GM19467 (cell line): ENCODE measurements around the gene HEXIM1.
A peak's percentile ranks its signal among the peaks of the same experiment; 100 is the strongest.

Experiments
- ATAC-seq: cut with Tn5 transposase; IDR thresholded peaks from one replicate; pipeline ENCODE4 v1.9.1; 2021; ENCODE audit warnings: mild to moderate bottlenecking, moderate library complexity; ENCODE audit not compliant: unreplicated experiment

Gene HEXIM1

GRCh38 chr17:45144199-45145034 lies 3.9 kb upstream of the HEXIM1 start:
- ATAC-seq, result no peak

- no peak for ATAC-seq
Measured at GRCh38 chr17:45145035-45145389, 3.3 kb upstream of the HEXIM1 start.

- no peak for ATAC-seq
Measured at GRCh38 chr17:45146166-45146565, 2.1 kb upstream of the HEXIM1 start.

GRCh38 chr17:45146592-45146889 lies 1.7 kb upstream of the HEXIM1 start:
- no peak for ATAC-seq

- ATAC-seq, result no peak
Measured at GRCh38 chr17:45146890-45147580, 1.2 kb upstream of the HEXIM1 start.

GRCh38 chr17:45147581-45148182 lies 593 bp upstream of the HEXIM1 start:
- no peak for ATAC-seq

- peak; percentile 24 for ATAC-seq
Measured at GRCh38 chr17:45149037-45149668, 878 bp downstream of the HEXIM1 start.

GRCh38 chr17:45149669-45150664 lies 1.7 kb downstream of the HEXIM1 start:
- no peak for ATAC-seq

GRCh38 chr17:45150911-45151809 lies 2.9 kb downstream of the HEXIM1 start:
- ATAC-seq, result no peak

GRCh38 chr17:45155029-45155428 lies 6.8 kb downstream of the HEXIM1 start:
- ATAC-seq, result no peak

GRCh38 chr17:45155483-45155882 lies 7.2 kb downstream of the HEXIM1 start:
- no peak for ATAC-seq

GRCh38 chr17:45156242-45156641 lies 8.0 kb downstream of the HEXIM1 start:
- ATAC-seq, result no peak

GRCh38 chr17:45160447-45161287 lies 12.4 kb downstream of the HEXIM1 start:
- peak; percentile 13 for ATAC-seq

- peak; percentile 78 for ATAC-seq
Measured at GRCh38 chr17:45161288-45162024, 13.2 kb downstream of the HEXIM1 start, which contains the start of gene HEXIM2. Gene HEXIM2 (plus strand): TSS chr17:45161875. CDS start chr17:45162794, 919 bp downstream.

- no peak for ATAC-seq
Measured at GRCh38 chr17:45162025-45162687, 13.9 kb downstream of the HEXIM1 start.

GRCh38 chr17:45164734-45165269 lies 16.5 kb downstream of the HEXIM1 start:
- no peak for ATAC-seq
